ENCODE data around the gene LHX2. TPM values are rescaled to one million over a fixed set of nuclear protein-coding genes. Genes with fewer than 3 reads are reported as not detected.

The LHX2 gene
- total RNA-seq, 1 experiment from 2014 or later, result not detected

GRCh38 chr9:124032247-124032646 lies 20.7 kb downstream of the LHX2 start:
- Histone ChIP-seq H4K8ac (replicated peaks; ENCODE audit: insufficient read length, low read depth, low read length) (no peak overlapping the region), H3K27me3 (ENCODE audit: insufficient read depth, low read length) (peaks cover 6% of the 10 kb centered on the region; the same call in 1 of the 2 replicates), H2AK5ac (ENCODE audit: insufficient read length, low read length) (no peak overlapping the region), H3K4me2 (ENCODE audit: insufficient read depth, insufficient read length, low read length) (peak overlapping the region; percentile 35), H3K4ac (ENCODE audit: low read depth, low read length) (no peak overlapping the region), H2BK20ac (ENCODE audit: low read depth, low read length, poor library complexity, severe bottlenecking) (no peak overlapping the region), H2BK15ac (ENCODE audit: low read depth, low read length) (no peak overlapping the region), H3K14ac (ENCODE audit: insufficient read depth, low read length) (no peak overlapping the region), H4K91ac (ENCODE audit: insufficient read length, low read depth, low read length) (no peak overlapping the region), H2BK5ac (ENCODE audit: insufficient read length, low read length) (no peak overlapping the region), H3K79me2 (ENCODE audit: insufficient read depth, low read length) (no peaks in the 10 kb centered on the region), H3K56ac (ENCODE audit: insufficient read length, low read depth, low read length) (no peak overlapping the region), H3K23me2 (ENCODE audit: insufficient read length, low read depth, low read length, poor library complexity, severe bottlenecking) (peaks cover 4% of the 10 kb centered on the region), H3K27ac (ENCODE audit: insufficient read length, low read depth, low read length) (no peak overlapping the region), H4K20me1 (ENCODE audit: control insufficient read depth, insufficient read depth, insufficient read length) (no peaks in the 10 kb centered on the region), H2BK12ac (ENCODE audit: insufficient read length, low read depth, low read length) (no peak overlapping the region), H2AFZ (ENCODE audit: low read length) (no peak overlapping the region), H3K4me1 (ENCODE audit: insufficient read depth, low read length) (no peaks in the 10 kb centered on the region), H3K79me1 (ENCODE audit: insufficient read depth, low read depth, low read length, poor library complexity, severe bottlenecking) (no peaks in the 10 kb centered on the region), H2BK120ac (ENCODE audit: low read depth, low read length, poor library complexity, severe bottlenecking) (no peak overlapping the region), H3K18ac (ENCODE audit: insufficient read length, low read depth, low read length) (no peak overlapping the region), H3K9me3 (ENCODE audit: control insufficient read depth, low read depth, low read length) (no peaks in the 10 kb centered on the region), H4K5ac (ENCODE audit: insufficient read length, low read depth, low read length) (no peak overlapping the region), H3T11ph (ENCODE audit: low read length) (no peak overlapping the region), H3K23ac (ENCODE audit: insufficient read length, low read depth, low read length) (no peak overlapping the region), H3K9ac (ENCODE audit: extremely low read depth, insufficient read length, low read length) (no peak overlapping the region)
- peaks cover 92% of the 10 kb centered on the region for H3K27me3 Mint-ChIP-seq (ENCODE audit: low read depth)
- H3K4me1 Mint-ChIP-seq, result peaks cover 0 to 9% of the 10 kb centered on the region in 2 experiments; a peak in 2 of 4 replicates
- H3K27ac Mint-ChIP-seq, result no peak overlapping the region
- no peaks in the 10 kb centered on the region for H3K9me3 Mint-ChIP-seq
- H3K36me3 Mint-ChIP-seq (ENCODE audit: insufficient read depth in 1 of 3, low read depth in 3 of 3), result no peaks in the 10 kb centered on the region
- TF ChIP-seq, protein P1, sequence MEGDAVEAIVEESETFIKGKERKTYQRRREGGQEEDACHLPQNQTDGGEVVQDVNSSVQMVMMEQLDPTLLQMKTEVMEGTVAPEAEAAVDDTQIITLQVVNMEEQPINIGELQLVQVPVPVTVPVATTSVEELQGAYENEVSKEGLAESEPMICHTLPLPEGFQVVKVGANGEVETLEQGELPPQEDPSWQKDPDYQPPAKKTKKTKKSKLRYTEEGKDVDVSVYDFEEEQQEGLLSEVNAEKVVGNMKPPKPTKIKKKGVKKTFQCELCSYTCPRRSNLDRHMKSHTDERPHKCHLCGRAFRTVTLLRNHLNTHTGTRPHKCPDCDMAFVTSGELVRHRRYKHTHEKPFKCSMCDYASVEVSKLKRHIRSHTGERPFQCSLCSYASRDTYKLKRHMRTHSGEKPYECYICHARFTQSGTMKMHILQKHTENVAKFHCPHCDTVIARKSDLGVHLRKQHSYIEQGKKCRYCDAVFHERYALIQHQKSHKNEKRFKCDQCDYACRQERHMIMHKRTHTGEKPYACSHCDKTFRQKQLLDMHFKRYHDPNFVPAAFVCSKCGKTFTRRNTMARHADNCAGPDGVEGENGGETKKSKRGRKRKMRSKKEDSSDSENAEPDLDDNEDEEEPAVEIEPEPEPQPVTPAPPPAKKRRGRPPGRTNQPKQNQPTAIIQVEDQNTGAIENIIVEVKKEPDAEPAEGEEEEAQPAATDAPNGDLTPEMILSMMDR (conservative IDR thresholded peaks at IDR 0.05), result no peak
- WGBS (ENCODE audit: extremely low coverage, insufficient read length, low lambda C conversion rate), result no CpG with 5 or more reads among the region's 24 CpGs
- peak overlapping the region; percentile 18 to 62; a peak in 4 of 5 replicates for H3K4me3 Mint-ChIP-seq
- DNase-seq, result peak; percentile 74

All from H9 (cell line).